Upper lobe of left lung (tissue), 6 donors: ENCODE data around the gene MAN2A1. TPM values are rescaled to one million over a fixed set of nuclear protein-coding genes. Genes with fewer than 3 reads are reported as not detected.

Experiments used
- ATAC-seq, 2 donors: fragments of 200-7000 bp; cut with Tn5 transposase; one replicate each; pipeline ENCODE4 v1.9.1; 2022; ENCODE audit warnings: mild to moderate bottlenecking in 2 of 2, moderate library complexity in 2 of 2; ENCODE audit not compliant: low FRiP score in 2 of 2
- DNase-seq, 2 donors: peaks; one replicate each; pipeline ENCODE4 v3.0.0-alpha.2; 2019 to 2020
- H3K27ac ChIP-seq, 4 donors: fragments of 200-600 bp; sonication (generic); one replicate each; pipeline ENCODE4 v1.5.1; 2016 to 2019
- H3K27me3 ChIP-seq, 4 donors: fragments of 200-600 bp; sonication (generic); one replicate each; pipeline ENCODE4 v1.5.1; 2017 to 2019
- H3K36me3 ChIP-seq, 4 donors: fragments of 200-600 bp; sonication (generic); one replicate each; pipeline ENCODE4 v1.5.1; 2016 to 2019
- H3K4me1 ChIP-seq, 4 donors: fragments of 200-600 bp; sonication (generic); one replicate each; pipeline ENCODE4 v1.5.1; 2018 to 2019
- H3K4me3 ChIP-seq, 4 donors: fragments of 200-600 bp; sonication (generic); one replicate each; pipeline ENCODE4 v1.5.1; 2017 to 2019; ENCODE audit warnings: mild to moderate bottlenecking in 2 of 4, moderate library complexity in 1 of 4
- H3K9me3 ChIP-seq, 4 donors: fragments of 200-600 bp; sonication (generic); one replicate each; pipeline ENCODE4 v1.5.1; 2018 to 2019
- EP300 ChIP-seq, 4 donors: sonication (generic); formaldehyde crosslinking; IDR thresholded peaks; one replicate each; pipeline ENCODE4 v1.5.1; 2017; ENCODE audit warnings: antibody characterized with exemption in 4 of 4, control low read depth in 2 of 4
- POLR2A ChIP-seq, 4 donors: fragments of 450-650 bp; IDR thresholded peaks; one replicate each; pipeline ENCODE4 v1.5.1; 2016 to 2017; ENCODE audit warnings: antibody characterized with exemption in 4 of 4, mild to moderate bottlenecking in 2 of 4
- POLR2AphosphoS5 ChIP-seq, 2 donors: sonication (generic); formaldehyde crosslinking; IDR thresholded peaks; one replicate each; pipeline ENCODE4 v1.5.1; 2017; ENCODE audit warnings: antibody characterized with exemption in 2 of 2
- WGBS, 2 donors: methylation state at CpG; one replicate each; pipeline ENCODE4 v1.1.5; 2017 to 2018; 5-methylcytosine and 5-hydroxymethylcytosine counted together
- total RNA-seq, 6 donors: library from RNA; depleted of rRNA in 4 of 6; stranded (reverse); fragments of >200 nt in 4 of 6; gene quantifications; one replicate each; pipeline versions ENCODE4 v1.1.0 to v1.2.1, GENCODE V29; 2016 to 2021
- TF ChIP-seq, protein P1 (sequence below), 6 experiments: fragments of 450-650 bp in 4 of 6; fragments of 200-600 bp in 2 of 6; sonication (generic) in 2 of 6; IDR thresholded peaks; one replicate each; pipeline ENCODE4 v1.5.1; 2016 to 2019; ENCODE audit warnings: antibody characterized with exemption in 6 of 6
- donor health status: DM: no; HTN: no; CAD: no; lungs with moderate emphysema.
- donor health status: DM: no; HTN: yes; CAD: no; lungs with severe emphysema.

Gene MAN2A1
- total RNA-seq, 6 donors from 2014 or later, result 23.0 to 48.2 (median 40.0) TPM

GRCh38 chr5:109866051-109866450 lies 176.3 kb downstream of the MAN2A1 start:
- Histone ChIP-seq H3K36me3 (peaks cover 0 to 39% (median 11%) of the 10 kb centered on the region in 4 donors), H3K27me3 (no peaks in the 10 kb centered on the region), H3K9me3 (no peaks in the 10 kb centered on the region), H3K4me1 (no peaks in the 10 kb centered on the region), H3K27ac (no peak overlapping the region), H3K4me3 (no peak overlapping the region)
- no peak for TF ChIP-seq EP300 (IDR thresholded peaks at IDR 0.05)
- no peak for TF ChIP-seq POLR2A (IDR thresholded peaks at IDR 0.05)
- no peak for TF ChIP-seq POLR2AphosphoS5 (IDR thresholded peaks at IDR 0.05)
- TF ChIP-seq, protein P1, sequence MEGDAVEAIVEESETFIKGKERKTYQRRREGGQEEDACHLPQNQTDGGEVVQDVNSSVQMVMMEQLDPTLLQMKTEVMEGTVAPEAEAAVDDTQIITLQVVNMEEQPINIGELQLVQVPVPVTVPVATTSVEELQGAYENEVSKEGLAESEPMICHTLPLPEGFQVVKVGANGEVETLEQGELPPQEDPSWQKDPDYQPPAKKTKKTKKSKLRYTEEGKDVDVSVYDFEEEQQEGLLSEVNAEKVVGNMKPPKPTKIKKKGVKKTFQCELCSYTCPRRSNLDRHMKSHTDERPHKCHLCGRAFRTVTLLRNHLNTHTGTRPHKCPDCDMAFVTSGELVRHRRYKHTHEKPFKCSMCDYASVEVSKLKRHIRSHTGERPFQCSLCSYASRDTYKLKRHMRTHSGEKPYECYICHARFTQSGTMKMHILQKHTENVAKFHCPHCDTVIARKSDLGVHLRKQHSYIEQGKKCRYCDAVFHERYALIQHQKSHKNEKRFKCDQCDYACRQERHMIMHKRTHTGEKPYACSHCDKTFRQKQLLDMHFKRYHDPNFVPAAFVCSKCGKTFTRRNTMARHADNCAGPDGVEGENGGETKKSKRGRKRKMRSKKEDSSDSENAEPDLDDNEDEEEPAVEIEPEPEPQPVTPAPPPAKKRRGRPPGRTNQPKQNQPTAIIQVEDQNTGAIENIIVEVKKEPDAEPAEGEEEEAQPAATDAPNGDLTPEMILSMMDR (IDR thresholded peaks at IDR 0.05), result no peak
- ATAC-seq (no peak), DNase-seq (no peak)
- WGBS, 2 donors, result 73 to 97% methylated on average over 2 of the region's 2 CpGs

DNA sequence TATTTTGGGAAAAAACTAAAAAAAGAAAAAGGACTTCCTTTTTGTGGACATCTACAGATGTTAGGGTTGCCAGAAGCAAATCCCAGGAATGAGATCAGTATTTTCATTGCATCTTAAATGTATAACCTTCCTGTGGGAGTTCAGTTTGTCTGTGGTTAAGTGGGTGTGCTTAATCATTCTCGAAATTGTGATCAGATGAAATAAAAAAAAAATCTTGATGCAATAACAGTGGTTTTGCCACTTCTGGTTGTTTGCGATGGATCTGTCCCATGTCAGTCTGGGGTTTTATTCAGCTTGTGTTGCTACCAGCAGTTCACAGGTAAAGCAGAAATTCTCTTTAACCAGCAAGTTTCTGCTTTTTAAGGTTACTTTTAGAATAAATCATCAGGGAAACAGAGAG lies 179.0 kb downstream of the MAN2A1 start:
- no peak overlapping the region for H3K4me3 ChIP-seq
- TF ChIP-seq, protein P1 (IDR thresholded peaks at IDR 0.05), result no peak
- TF ChIP-seq POLR2AphosphoS5 (IDR thresholded peaks at IDR 0.05) (no peak), EP300 (IDR thresholded peaks at IDR 0.05) (no peak), POLR2A (IDR thresholded peaks at IDR 0.05) (no peak)
- H3K36me3 ChIP-seq, result peaks cover 0 to 31% (median 11%) of the 10 kb centered on the region in 4 donors
- no peaks in the 10 kb centered on the region for H3K27me3 ChIP-seq
- H3K9me3 ChIP-seq, result no peaks in the 10 kb centered on the region
- ATAC-seq, result no peak
- no peak overlapping the region for H3K27ac ChIP-seq
- no peak for DNase-seq
- 70 to 87% methylated on average over 2 of the region's 2 CpGs for WGBS, 2 donors
- no peaks in the 10 kb centered on the region for H3K4me1 ChIP-seq

DNA sequence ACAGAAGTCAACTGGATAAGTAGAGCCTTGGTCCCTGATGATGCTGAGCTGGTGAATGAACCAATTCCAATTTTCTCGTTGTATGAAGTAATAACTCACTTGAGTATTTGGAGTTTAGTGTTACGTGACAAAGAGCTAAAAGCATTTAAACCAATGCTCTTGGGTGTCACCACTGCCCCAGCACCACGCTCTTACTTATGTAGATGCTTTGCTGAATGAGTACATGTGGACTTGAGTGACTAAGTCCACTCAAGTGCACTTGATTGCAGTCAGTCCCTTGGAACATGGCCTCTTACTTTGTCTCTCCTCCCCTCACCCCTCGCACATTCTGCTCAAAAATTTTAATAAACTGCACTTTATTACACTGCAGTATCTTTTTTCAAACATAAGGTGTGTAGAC lies 184.0 kb downstream of the MAN2A1 start:
- Histone ChIP-seq H3K36me3 (no peaks in the 10 kb centered on the region), H3K4me3 (no peak overlapping the region), H3K27me3 (no peaks in the 10 kb centered on the region), H3K9me3 (no peaks in the 10 kb centered on the region), H3K27ac (peak overlapping the region in 2 of 4 donors; percentile 41 to 62), H3K4me1 (no peaks in the 10 kb centered on the region)
- WGBS, 2 donors, result 67 to 81% methylated on average over 4 of the region's 4 CpGs
- TF ChIP-seq, protein P1 (IDR thresholded peaks at IDR 0.05), result no peak
- TF ChIP-seq POLR2AphosphoS5 (IDR thresholded peaks at IDR 0.05) (no peak), POLR2A (IDR thresholded peaks at IDR 0.05) (no peak), EP300 (IDR thresholded peaks at IDR 0.05) (peak in 1 of 4 donors; percentile 73)
- ATAC-seq, result peak; percentile 19 to 82
- peak in 1 of 2 donors; percentile 81 for DNase-seq

GRCh38 chr5:109874108-109874507 lies 184.4 kb downstream of the MAN2A1 start:
- Histone ChIP-seq H3K27ac (peak overlapping the region in 2 of 4 donors; percentile 41 to 62), H3K27me3 (no peaks in the 10 kb centered on the region), H3K4me3 (no peak overlapping the region), H3K4me1 (no peaks in the 10 kb centered on the region), H3K36me3 (no peaks in the 10 kb centered on the region), H3K9me3 (no peaks in the 10 kb centered on the region)
- DNase-seq (no peak), ATAC-seq (peak in 1 of 2 donors; percentile 15)
- WGBS, 2 donors, result 66 to 76% methylated on average over 2 of the region's 2 CpGs
- TF ChIP-seq, protein P1 (IDR thresholded peaks at IDR 0.05), result no peak
- TF ChIP-seq POLR2A (IDR thresholded peaks at IDR 0.05), result no peak
- TF ChIP-seq POLR2AphosphoS5 (IDR thresholded peaks at IDR 0.05), result no peak
- no peak for TF ChIP-seq EP300 (IDR thresholded peaks at IDR 0.05)

GRCh38 chr5:109876030-109876725 lies 186.5 kb downstream of the MAN2A1 start:
- TF ChIP-seq EP300 (IDR thresholded peaks at IDR 0.05), result no peak
- Histone ChIP-seq H3K27ac (no peak overlapping the region), H3K4me3 (no peak overlapping the region), H3K9me3 (no peaks in the 10 kb centered on the region), H3K4me1 (no peaks in the 10 kb centered on the region), H3K36me3 (no peaks in the 10 kb centered on the region), H3K27me3 (no peaks in the 10 kb centered on the region)
- ATAC-seq, result no peak
- 69 to 79% methylated on average over 6 of the region's 6 CpGs for WGBS, 2 donors
- no peak for DNase-seq
